Right cardiac atrium (tissue), 5 donors: ENCODE measurements around the gene GHRL. TPM values are rescaled to one million over a fixed set of nuclear protein-coding genes. Genes with fewer than 3 reads are reported as not detected.

Experiments used
- ATAC-seq, 2 donors: fragments of 200-7000 bp; cut with Tn5 transposase; one replicate each; pipeline versions ENCODE4 v1.8.0 to v1.9.1; 2020; ENCODE audit warnings: moderate library complexity in 2 of 2, mild to moderate bottlenecking in 1 of 2
- DNase-seq, 3 donors: peaks; one replicate each; pipeline ENCODE4 v3.0.0-alpha.2; 2020
- H3K27ac ChIP-seq: one replicate; pipeline ENCODE4 v1.5.1; 2013; ENCODE audit warnings: mild to moderate bottlenecking, low read length, control low read depth, moderate library complexity
- H3K27me3 ChIP-seq: one replicate; pipeline ENCODE4 v1.6.1; 2013; ENCODE audit not compliant: control insufficient read depth, insufficient read depth
- H3K4me1 ChIP-seq: one replicate; pipeline ENCODE4 v1.6.1; 2013; ENCODE audit warnings: low read length; ENCODE audit not compliant: control insufficient read depth, insufficient read depth
- H3K4me3 ChIP-seq: one replicate; pipeline ENCODE4 v1.5.1; 2013; ENCODE audit warnings: low read length, control low read depth
- H3K9me3 ChIP-seq: one replicate; pipeline ENCODE4 v1.6.1; 2013; ENCODE audit warnings: low read length; ENCODE audit not compliant: control insufficient read depth
- WGBS: extraction: QIAGEN DNeasy Blood & Tissue Kit; methylation state at CpG from one replicate; pipeline ENCODE4 v1.1.7; 2013; 5-methylcytosine and 5-hydroxymethylcytosine counted together
- intact Hi-C, 4 donors: fragments of 100-400 bp; cut with DNase I; formaldehyde crosslinking; loops; one replicate each; pipeline versions ENCODE4 v1.11.0 to v1.14.0; 2022 to 2023
- polyA plus RNA-seq: library from polyadenylated mRNA; stranded (reverse); fragments of 200-250 nt; gene quantifications from one replicate; pipeline ENCODE4 v1.2.3, GENCODE V29; 2013
- total RNA-seq, 4 donors: library from RNA; stranded (reverse); fragmentation: NEBNext Ultra II Directional; extraction: Animal tissue kit (Norgen Biotek cat#: 25700); gene quantifications; one replicate each; pipeline ENCODE4 v1.2.1, GENCODE V29; 2021
- donor health status: healthy with polysubstance abuse.
- donor health status: DM: no; HTN: yes; CAD: no.
- donor health status: DM: no; HTN: no; CAD: no.
- donor health status: DM: no; HTN: yes; CAD: no; lungs with severe emphysema.
- donor health status: DM: yes; HTN: yes; CAD: no.

Gene GHRL
- total and polyA plus RNA-seq, 5 donors = 0.25 TPM; not detected in 4

DNA sequence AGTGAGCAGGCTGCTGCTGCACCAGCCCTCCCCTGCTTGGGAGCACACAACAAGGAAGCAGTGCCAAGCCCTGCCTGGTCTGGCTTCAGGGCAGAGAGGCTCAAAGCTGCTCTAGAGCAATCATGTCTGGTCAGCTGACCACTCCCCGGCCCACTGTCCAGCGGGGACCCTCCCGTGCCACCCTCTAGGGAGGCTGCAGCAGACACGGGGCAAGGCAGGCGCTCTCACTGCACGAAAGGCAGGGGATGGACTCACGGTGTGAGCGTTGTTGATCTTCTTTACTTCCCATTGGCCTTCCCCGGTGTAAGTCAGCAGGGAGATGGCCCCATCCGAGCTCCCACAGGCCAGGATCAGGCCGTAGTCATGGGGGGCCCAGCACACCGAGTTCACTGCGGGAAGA lies 19.0 kb upstream of the GHRL start:
- intact Hi-C loops = no loop called here
- ATAC-seq = peak; percentile 11 to 12

DNA sequence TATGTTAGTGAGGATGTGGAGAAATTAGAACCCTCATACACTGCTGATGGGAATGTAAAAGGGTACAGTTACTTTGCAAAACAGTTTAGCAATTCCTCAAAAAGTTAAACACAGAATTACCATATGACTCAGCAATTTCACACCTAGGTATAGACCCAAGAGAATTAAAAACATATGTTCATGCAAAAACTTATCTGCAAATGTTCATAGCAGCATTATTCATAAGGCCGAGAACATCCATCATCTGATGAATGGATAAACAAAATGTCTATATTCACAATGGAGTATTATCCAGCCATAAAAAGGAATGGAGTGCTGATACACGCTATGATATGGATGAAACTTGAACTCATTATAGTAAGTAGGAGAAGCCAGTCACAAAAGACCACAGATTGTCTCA lies 17.8 kb upstream of the GHRL start:
- Histone ChIP-seq H3K4me3 (no peak overlapping the region), H3K27me3 (no peaks in the 10 kb centered on the region), H3K9me3 (no peaks in the 10 kb centered on the region), H3K4me1 (no peaks in the 10 kb centered on the region), H3K27ac (no peak overlapping the region)
- DNase-seq = no peak
- ATAC-seq = no peak
- intact Hi-C loops = no loop called here
- 92% methylated on average over 2 of the region's 2 CpGs for WGBS

More for the DNA sequence above, 19.0 kb upstream of the GHRL start:
- Histone ChIP-seq H3K27ac (no peak overlapping the region), H3K9me3 (no peaks in the 10 kb centered on the region), H3K4me1 (no peaks in the 10 kb centered on the region), H3K27me3 (no peaks in the 10 kb centered on the region), H3K4me3 (no peak overlapping the region)
- 92% methylated on average over 13 of the region's 13 CpGs for WGBS
- DNase-seq = no peak

DNA sequence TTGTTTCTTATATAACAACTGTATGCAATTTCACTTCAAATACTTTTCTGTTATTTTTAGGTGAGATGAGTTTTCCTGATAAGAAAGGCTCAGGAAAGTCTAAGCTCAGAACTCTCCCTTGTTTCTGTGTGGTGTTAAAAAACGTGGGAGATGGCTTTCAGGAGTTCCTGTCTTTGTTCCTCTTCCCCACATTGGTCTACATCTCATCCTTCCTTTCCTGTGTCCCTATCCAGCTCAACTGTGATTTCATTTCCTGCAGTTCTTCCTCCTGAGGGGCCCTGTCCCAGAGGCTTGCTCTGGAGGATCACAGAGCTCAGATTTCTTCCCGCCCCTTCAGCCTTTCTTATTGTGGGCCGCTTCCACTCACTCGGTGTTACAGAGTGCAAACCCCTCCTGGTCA lies 17.0 kb upstream of the GHRL start:
- H3K4me1 ChIP-seq = no peaks in the 10 kb centered on the region
- ATAC-seq = peak; percentile 34 to 42
- 46% methylated on average over 4 of the region's 4 CpGs for WGBS
- no peak for DNase-seq
- H3K27ac ChIP-seq = no peak overlapping the region
- no peaks in the 10 kb centered on the region for H3K27me3 ChIP-seq
- no peaks in the 10 kb centered on the region for H3K9me3 ChIP-seq
- intact Hi-C loops = no loop called here
- H3K4me3 ChIP-seq = no peak overlapping the region

DNA sequence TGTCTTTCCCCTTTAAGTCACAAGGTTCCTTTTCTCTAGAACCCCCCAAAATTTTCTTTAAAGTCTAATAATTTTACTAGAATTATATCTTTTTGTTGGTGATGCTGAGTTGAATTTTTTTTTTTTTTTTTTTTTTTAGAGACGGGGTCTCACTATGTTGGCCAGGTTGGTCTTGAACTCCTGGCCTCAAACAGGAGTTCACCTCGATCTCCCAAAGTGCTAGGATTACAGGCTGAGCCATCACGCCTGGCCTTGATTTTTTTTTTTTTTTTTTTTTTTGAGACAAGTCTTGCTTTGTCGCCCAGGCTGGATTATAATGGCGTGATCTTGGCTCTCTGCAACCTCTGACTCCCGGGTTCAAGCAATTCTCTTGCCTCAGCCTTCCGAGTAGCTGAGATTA lies 15.9 kb upstream of the GHRL start:
- 97% methylated on average over 7 of the region's 7 CpGs for WGBS
- Histone ChIP-seq H3K4me1 (no peaks in the 10 kb centered on the region), H3K27ac (no peak overlapping the region), H3K9me3 (no peaks in the 10 kb centered on the region), H3K4me3 (no peak overlapping the region), H3K27me3 (no peaks in the 10 kb centered on the region)
- intact Hi-C loops = no loop called here
- ATAC-seq (no peak), DNase-seq (no peak)

DNA sequence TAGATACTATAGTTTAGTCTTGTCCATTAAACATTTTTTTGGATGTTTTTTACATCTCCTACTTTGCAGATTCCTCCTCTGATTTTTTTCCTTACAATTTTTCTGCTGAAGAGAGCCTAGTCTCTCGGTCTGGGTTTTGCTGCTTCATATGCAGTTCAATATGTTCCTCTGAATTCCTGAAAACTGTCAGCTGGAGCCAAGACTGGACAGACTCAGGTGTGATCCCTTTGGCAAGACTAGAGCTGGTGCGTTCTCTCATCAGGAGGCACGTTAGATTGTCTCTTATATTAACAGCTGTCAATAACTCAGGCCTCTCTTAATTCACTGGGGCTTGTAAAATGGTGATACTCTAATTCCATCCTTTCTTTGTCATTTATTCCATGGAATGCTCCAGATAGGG lies 13.4 kb upstream of the GHRL start:
- Histone ChIP-seq H3K27me3 (no peaks in the 10 kb centered on the region), H3K4me1 (no peaks in the 10 kb centered on the region), H3K4me3 (no peak overlapping the region), H3K9me3 (no peaks in the 10 kb centered on the region), H3K27ac (no peak overlapping the region)
- 92% methylated on average over 3 of the region's 3 CpGs for WGBS
- intact Hi-C loops = no loop called here
- ATAC-seq = no peak
- DNase-seq = no peak

DNA sequence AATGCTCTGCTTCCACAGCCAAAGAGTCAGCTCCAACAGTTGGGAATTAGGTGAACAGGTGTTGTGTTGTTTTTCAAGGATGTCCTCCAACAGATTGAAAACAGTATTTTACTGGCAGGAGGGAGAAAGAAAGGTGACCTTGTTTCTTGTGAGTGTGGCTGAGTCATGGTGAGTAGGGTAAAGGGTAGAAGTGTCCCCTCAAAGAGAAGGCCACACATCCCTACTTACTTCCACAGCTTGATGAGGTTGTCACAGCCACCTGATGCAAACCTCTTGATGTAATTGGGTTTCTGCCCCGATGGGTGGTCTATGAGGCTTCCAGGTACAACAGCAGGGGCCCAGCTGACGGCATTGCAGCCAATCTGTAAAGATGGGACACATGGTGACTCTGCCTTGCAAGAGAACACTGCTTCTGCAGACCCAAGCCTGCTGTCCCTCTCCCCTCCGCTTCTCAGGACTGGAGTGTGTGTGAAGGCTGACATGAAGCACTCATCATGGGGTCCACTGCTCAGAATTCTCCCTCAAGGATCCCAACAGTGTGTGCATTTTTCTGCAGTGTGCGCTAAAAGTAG lies 12.7 kb upstream of the GHRL start:
- 96% methylated on average over 4 of the region's 4 CpGs for WGBS
- ATAC-seq (no peak), DNase-seq (no peak)
- Histone ChIP-seq H3K9me3 (no peaks in the 10 kb centered on the region), H3K4me1 (no peaks in the 10 kb centered on the region), H3K27ac (no peak overlapping the region), H3K27me3 (no peaks in the 10 kb centered on the region), H3K4me3 (no peak overlapping the region)
- intact Hi-C loops = no loop called here

DNA sequence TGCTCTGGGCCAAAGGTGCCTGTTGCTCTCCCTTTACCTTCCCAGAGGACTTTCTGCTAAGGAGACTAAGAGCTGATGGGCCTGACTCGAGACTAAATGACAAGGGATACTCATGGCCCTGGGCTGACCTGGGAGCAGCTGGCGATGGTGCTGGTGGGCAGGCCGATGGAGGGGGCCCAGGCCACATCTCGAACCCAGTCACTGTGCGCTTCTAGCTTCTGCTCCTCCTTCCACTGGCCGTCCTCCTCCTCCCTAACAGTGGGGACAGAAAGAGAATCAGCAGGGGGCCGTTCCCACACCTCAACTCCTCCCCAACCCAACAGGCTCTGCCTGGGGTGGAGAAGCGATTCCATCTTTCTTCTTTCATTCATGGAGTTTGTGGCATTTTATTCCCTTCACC lies 12.2 kb upstream of the GHRL start:
- DNase-seq (no peak), ATAC-seq (no peak)
- H3K9me3 ChIP-seq = no peaks in the 10 kb centered on the region
- H3K27me3 ChIP-seq = no peaks in the 10 kb centered on the region
- no peak overlapping the region for H3K4me3 ChIP-seq
- no peaks in the 10 kb centered on the region for H3K4me1 ChIP-seq
- WGBS = 90% methylated on average over 8 of the region's 8 CpGs
- intact Hi-C loops = no loop called here
- H3K27ac ChIP-seq = no peak overlapping the region

DNA sequence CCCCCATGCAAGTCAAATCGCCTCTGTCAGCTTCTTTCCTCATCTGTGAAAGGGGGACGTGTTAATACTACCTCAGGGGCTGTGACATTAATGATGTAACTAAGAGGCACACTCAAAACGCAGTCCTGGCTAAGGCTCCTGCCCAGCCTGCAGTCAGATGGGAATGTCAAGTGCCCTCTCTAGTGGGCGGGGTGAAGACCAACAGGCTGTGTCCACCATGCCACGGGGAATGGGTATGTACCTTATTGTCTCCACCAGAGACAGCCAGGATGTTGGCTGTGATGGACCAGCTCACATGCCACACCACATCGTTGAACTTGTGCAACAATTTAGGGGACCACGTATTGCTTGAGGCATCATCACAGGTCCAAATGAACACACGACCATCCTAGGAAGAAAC lies 11.0 kb upstream of the GHRL start:
- WGBS = 83% methylated on average over 8 of the region's 8 CpGs
- peak in 1 of 2 donors; percentile 20 for ATAC-seq

DNA sequence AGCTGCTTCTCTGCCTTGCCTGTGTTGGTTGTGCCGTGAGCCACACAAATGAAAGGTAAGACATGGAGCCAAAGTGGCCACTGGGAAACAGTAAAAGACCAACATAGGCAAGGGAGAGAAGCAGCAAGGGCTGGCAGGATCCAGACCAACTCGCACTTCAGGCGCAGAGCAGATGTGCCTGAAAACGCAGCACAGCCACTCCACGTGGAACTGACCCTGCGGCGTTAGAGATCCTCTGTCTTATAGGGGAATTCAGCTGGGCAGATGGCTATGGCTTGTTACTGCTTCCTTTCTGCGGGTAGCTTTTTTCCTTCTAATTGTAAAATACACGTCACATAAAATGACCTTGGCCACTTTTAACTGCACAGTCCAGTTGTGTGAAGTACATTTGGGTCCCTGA lies 10.4 kb upstream of the GHRL start:
- no peak for ATAC-seq
- Histone ChIP-seq H3K4me1 (no peaks in the 10 kb centered on the region), H3K27ac (no peak overlapping the region), H3K27me3 (no peaks in the 10 kb centered on the region), H3K9me3 (no peaks in the 10 kb centered on the region), H3K4me3 (no peak overlapping the region)
- 88% methylated on average over 9 of the region's 9 CpGs for WGBS
- intact Hi-C loops = no loop called here
- DNase-seq = no peak

More for the DNA sequence above, 11.0 kb upstream of the GHRL start:
- no peaks in the 10 kb centered on the region for H3K27me3 ChIP-seq
- H3K9me3 ChIP-seq = no peaks in the 10 kb centered on the region
- no peak overlapping the region for H3K4me3 ChIP-seq
- intact Hi-C loops = no loop called here
- no peak overlapping the region for H3K27ac ChIP-seq
- H3K4me1 ChIP-seq = no peaks in the 10 kb centered on the region
- no peak for DNase-seq

DNA sequence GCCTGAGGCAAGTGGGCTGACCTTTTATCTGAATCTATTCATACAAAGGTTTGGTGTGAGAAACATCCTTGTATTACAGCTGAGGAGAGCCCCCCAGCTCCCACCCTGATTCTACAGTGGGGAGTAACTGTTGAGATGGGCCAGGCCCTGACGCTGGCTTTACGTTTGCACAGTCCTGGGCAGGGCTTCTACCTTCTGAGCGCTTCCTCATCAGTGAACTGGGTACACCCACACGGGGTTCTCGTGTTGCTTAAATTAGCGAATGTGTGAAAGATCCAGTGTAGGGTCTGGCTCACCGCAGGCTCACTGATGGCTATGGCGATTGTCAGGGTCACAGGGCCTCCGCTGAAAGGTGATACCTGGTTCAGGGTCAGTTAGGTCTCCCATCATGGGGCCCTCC lies 7.3 kb upstream of the GHRL start:
- Histone ChIP-seq H3K27me3 (no peaks in the 10 kb centered on the region), H3K4me3 (no peak overlapping the region), H3K27ac (no peak overlapping the region), H3K4me1 (no peaks in the 10 kb centered on the region), H3K9me3 (no peaks in the 10 kb centered on the region)
- 88% methylated on average over 9 of the region's 9 CpGs for WGBS
- peak in 1 of 2 donors; percentile 10 for ATAC-seq
- no peak for DNase-seq
- intact Hi-C loops = no loop called here

DNA sequence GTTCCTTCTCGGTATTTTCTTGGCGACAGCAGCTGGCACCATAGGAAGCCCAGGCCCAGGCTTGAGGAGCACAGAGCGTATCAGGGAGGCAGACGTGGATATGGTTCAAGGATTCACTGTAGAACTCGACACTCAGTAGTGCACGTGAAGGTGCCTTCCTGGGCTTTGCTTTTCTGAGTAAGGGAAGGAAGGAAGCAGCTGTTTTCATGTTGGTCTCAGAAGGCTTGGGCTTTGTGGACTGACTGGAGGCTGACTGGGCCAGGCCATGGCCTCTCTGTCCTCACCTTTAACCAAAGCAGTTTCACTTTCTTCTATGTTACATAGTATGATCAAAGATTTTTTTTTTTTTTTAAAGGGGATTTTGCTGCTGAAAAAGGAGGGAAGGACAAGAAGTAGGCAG lies 6.9 kb upstream of the GHRL start:
- no peaks in the 10 kb centered on the region for H3K27me3 ChIP-seq
- intact Hi-C loops = no loop called here
- 66% methylated on average over 6 of the region's 6 CpGs for WGBS
- H3K4me1 ChIP-seq = no peaks in the 10 kb centered on the region
- DNase-seq (no peak), ATAC-seq (no peak)
- no peaks in the 10 kb centered on the region for H3K9me3 ChIP-seq
- no peak overlapping the region for H3K4me3 ChIP-seq
- no peak overlapping the region for H3K27ac ChIP-seq

DNA sequence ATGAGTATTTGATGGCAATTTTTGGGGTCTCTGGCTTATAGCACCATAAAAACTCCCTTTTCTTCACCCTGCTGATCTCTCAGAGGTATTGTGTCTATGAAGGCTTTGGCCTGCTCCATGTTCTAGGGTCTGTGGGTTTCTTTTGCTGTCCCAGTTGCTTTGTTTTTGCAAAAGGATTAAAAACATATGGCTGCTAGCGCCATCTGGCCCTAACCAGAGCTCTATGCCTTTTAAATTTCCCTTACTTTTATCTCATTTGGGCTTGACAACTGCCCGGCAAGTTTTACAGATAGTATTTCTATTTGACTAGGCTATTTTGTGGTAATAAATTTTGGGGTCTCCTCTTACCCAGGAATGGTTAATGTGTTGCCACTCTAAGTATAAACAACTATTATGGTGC lies 6.4 kb upstream of the GHRL start:
- H3K27ac ChIP-seq = no peak overlapping the region
- H3K4me3 ChIP-seq = no peak overlapping the region
- 77% methylated on average over 2 of the region's 2 CpGs for WGBS
- no peak for ATAC-seq
- intact Hi-C loops = no loop called here
- H3K9me3 ChIP-seq = no peaks in the 10 kb centered on the region
- H3K4me1 ChIP-seq = no peaks in the 10 kb centered on the region
- DNase-seq = no peak
- no peaks in the 10 kb centered on the region for H3K27me3 ChIP-seq
